Jurkat, Clone E6-1 (cell line): ENCODE measurements around the gene YTHDF2.
"Not testable (repeated sequence)": the region's sequence is repeated elsewhere in the genome, so short reads cannot be mapped to it uniquely, and the experiment has no call there.

Source experiments
- DNase-seq: peaks from one replicate; pipeline ENCODE4 v3.0.0-alpha.2; 2011; ENCODE audit warnings: low read depth, low spot score
- H3K4me3 ChIP-seq: 2 replicates; pipeline ENCODE4 v1.5.1; 2011; ENCODE audit warnings: mild to moderate bottlenecking, low read length, control low read depth, moderate library complexity

Gene YTHDF2

GRCh38 chr1:28755701-28756100 is 19.0 kb downstream of the YTHDF2 start:
- DNase-seq: no peak
- H3K4me3 ChIP-seq: no peak overlapping the region

GRCh38 chr1:28756846-28757245 is 20.1 kb downstream of the YTHDF2 start:
- no peak overlapping the region for H3K4me3 ChIP-seq
- DNase-seq: no peak

DNA sequence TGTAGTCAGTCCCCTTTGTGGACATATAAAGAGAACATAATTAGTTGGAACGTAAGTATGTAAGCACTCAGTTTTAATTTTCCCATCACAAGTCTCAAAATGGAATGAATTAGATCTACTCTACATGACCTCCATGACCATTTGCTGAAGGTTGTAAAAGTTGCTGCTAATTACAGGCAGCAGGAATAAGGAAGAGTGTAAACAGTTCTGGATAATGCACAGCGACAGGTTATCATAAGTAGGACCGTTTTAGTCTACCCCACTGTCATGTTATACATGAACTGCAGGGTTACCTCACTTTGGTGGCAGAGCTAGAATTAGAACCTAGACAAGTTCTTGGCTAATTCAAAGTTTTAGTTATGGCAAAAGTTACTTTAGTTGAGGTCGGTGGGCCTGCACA is 21.7 kb downstream of the YTHDF2 start:
- no peak overlapping the region for H3K4me3 ChIP-seq
- no peak for DNase-seq

GRCh38 chr1:28759257-28759656 is 22.5 kb downstream of the YTHDF2 start:
- no peak for DNase-seq
- H3K4me3 ChIP-seq: no peak overlapping the region

GRCh38 chr1:28761189-28761588 is 24.4 kb downstream of the YTHDF2 start:
- H3K4me3 ChIP-seq: no peak overlapping the region
- DNase-seq: no peak

DNA sequence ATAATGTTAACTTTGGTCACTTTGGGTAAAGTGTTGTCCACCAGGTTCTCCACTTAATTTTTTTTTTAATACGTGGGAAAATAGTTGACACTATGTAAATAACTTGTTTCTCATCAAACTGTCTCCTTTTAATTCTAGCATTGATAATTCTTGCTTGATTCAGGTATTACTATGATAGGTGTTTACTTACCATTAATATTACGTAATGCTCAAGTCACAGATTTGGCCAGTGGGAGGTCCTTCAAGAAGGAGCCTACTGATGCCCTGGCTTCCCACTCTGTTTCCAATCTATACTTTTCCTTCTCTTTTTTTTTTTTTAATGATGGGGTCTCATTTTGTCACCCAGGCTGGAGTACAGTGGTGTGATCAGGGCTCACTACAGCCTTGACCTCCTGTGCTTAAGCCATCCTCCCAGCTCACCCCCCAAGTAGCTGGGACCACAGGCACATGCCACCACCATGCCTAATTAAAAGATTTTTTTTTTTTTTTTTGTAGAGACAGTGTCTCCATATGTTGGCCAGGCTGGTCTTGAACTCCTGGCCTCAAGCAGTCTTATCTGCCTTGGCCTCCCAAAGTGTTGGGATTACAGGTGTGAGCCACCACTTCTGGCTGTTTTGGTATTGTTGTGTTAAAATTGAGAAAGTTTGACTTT is 29.9 kb downstream of the YTHDF2 start:
- no peak overlapping the region for H3K4me3 ChIP-seq
- DNase-seq: no peak

GRCh38 chr1:28770601-28771165 is 33.9 kb downstream of the YTHDF2 start:
- DNase-seq: no peak
- H3K4me3 ChIP-seq: no peak overlapping the region

GRCh38 chr1:28771921-28772320 is 35.2 kb downstream of the YTHDF2 start:
- not testable (repeated sequence) for DNase-seq, H3K4me3 ChIP-seq

GRCh38 chr1:28773105-28773504 is 36.4 kb downstream of the YTHDF2 start:
- no peak for DNase-seq
- H3K4me3 ChIP-seq: no peak overlapping the region

- no peak overlapping the region for H3K4me3 ChIP-seq
- no peak for DNase-seq
Observed at GRCh38 chr1:28775121-28775942, 38.6 kb downstream of the YTHDF2 start.

- H3K4me3 ChIP-seq: no peak overlapping the region
- DNase-seq: no peak
Observed at GRCh38 chr1:28776341-28776740, 39.6 kb downstream of the YTHDF2 start.

DNA sequence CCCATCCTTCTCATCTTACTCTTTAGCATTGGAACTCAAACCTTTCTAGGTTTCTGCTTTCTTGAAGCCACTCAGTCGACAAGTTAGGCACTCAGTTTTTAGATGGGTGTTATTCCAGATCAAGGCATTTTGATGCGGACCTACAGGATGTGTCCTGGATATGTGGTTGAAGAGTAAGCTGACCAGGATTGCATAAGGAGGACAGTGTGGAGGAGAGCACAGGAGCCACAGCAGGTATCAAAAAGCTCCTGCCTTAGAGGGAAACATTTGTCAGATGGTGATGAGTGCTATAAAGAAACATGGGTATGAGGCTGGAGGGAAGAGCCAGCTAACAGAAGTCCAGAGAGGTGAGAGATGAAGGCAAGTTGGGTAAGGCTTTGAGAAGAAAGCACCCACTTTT is 41.3 kb downstream of the YTHDF2 start:
- no peak for DNase-seq
- no peak overlapping the region for H3K4me3 ChIP-seq

GRCh38 chr1:28779751-28780408 is 43.1 kb downstream of the YTHDF2 start:
- no peak for DNase-seq
- H3K4me3 ChIP-seq: no peak overlapping the region

DNA sequence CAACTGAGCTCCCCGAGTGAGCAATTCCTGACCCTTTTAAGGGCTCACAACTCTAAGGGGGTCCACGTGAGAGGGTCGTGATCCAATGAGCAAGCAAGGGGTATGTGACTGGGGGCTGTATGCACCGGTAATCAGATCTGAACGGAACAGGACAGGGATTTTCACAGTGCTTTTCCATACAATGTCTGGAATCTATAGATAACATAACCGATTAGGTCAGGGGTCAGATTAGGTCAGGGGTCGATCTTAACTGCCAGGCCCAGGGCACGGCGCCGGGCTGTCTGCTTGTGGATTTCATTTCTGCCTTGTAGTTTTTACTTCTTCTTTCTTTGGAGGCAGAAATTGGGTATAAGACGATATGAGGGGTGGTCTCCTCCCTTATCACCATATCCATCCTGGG is 44.6 kb downstream of the YTHDF2 start:
- no peak for DNase-seq
- no peak overlapping the region for H3K4me3 ChIP-seq

DNA sequence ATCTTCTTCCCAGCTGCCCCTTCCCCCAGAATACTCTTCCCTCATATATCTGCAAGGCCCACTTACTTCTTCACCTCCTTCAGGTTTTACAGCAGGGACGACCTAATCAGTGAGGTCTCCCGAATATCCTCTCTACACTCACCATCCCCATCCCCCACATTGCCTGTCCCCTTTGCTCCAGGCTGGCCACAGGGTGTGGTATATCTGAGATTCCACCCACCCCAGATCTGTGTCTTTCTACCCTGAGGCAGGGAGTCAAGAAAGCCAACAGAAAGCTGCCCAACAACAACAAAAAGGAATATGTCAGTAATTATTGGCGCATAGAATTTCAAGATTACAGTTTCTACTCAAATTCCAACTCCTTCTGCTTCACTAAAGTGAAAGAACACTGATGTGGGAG is 45.3 kb downstream of the YTHDF2 start:
- no peak for DNase-seq
- no peak overlapping the region for H3K4me3 ChIP-seq

DNA sequence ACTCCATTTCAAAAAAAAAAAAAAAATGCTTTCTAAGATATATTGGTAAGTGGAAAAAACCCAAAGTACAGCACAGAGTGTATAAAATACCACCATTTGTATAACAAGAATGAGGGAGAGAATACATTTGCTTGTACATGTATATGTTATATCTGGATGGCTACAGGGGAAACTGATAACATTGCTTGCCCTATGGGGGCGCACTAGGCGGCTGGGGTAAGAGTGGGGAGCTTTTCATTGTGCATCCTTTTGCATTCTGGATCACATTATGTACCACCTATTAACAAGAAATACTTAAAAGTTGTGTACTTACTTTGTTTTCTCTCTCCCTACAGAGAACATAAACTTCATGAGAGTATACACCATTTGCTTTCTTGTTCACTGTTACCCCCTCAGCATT is 46.6 kb downstream of the YTHDF2 start:
- DNase-seq: no peak
- no peak overlapping the region for H3K4me3 ChIP-seq

GRCh38 chr1:28789412-28789811 is 52.7 kb downstream of the YTHDF2 start:
- no peak overlapping the region for H3K4me3 ChIP-seq
- DNase-seq: no peak

DNA sequence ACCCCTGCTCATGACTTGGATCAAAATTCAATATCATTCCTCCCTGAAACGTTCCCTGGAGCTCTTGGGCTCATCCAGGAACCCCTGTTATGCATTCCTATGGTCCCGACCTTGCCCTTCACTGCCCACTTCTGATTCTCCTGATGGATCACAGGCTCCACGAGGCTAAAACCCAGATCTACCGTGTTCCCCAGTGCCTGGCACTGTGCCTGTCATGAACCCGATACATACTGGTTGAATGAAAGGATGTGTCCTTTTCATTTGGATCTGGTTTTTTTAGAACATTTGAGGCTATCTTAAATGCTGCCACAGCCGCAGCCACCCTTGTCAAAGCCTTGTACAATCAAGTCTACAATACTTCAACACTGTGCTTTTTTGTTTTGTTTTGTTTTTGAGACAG is 53.1 kb downstream of the YTHDF2 start:
- no peak overlapping the region for H3K4me3 ChIP-seq
- DNase-seq: no peak

GRCh38 chr1:28790377-28791035 is 53.8 kb downstream of the YTHDF2 start:
- no peak for DNase-seq
- no peak overlapping the region for H3K4me3 ChIP-seq
